Measurements from ENCODE around the gene KCNT1. TPM values are rescaled to one million over a fixed set of nuclear protein-coding genes. Genes with fewer than 3 reads are reported as not detected.

The KCNT1 gene
- polyA plus RNA-seq, 1 experiment: not detected

- peaks cover 22% of the 10 kb centered on the region for H3K27me3 ChIP-seq (ENCODE audit: control insufficient read depth, insufficient read depth, low read length)
- POLR2A ChIA-PET: no interaction called here
- H3K4me3 ChIP-seq (ENCODE audit: low read depth, low read length): no peak overlapping the region
- no peak overlapping the region for H3K27ac ChIP-seq (ENCODE audit: low read depth, low read length)
- no peaks in the 10 kb centered on the region for H3K9me3 ChIP-seq (ENCODE audit: control insufficient read depth, insufficient read depth, low read length)
- DNase-seq (ENCODE audit: low read depth, low spot score): no peak
- TF ChIP-seq, protein P1, sequence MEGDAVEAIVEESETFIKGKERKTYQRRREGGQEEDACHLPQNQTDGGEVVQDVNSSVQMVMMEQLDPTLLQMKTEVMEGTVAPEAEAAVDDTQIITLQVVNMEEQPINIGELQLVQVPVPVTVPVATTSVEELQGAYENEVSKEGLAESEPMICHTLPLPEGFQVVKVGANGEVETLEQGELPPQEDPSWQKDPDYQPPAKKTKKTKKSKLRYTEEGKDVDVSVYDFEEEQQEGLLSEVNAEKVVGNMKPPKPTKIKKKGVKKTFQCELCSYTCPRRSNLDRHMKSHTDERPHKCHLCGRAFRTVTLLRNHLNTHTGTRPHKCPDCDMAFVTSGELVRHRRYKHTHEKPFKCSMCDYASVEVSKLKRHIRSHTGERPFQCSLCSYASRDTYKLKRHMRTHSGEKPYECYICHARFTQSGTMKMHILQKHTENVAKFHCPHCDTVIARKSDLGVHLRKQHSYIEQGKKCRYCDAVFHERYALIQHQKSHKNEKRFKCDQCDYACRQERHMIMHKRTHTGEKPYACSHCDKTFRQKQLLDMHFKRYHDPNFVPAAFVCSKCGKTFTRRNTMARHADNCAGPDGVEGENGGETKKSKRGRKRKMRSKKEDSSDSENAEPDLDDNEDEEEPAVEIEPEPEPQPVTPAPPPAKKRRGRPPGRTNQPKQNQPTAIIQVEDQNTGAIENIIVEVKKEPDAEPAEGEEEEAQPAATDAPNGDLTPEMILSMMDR (IDR thresholded peaks at IDR 0.05; ENCODE audit: low read depth, low read length): no peak
- CTCF ChIA-PET: interaction anchor here (1.1 kb wide), 1 partner anchor 11 kb away, joined by 3 read pairs; no protein-coding TSS in a partner anchor
Measured at GRCh38 chr9:135787317-135787716, 85.3 kb downstream of the KCNT1 start.

DNA sequence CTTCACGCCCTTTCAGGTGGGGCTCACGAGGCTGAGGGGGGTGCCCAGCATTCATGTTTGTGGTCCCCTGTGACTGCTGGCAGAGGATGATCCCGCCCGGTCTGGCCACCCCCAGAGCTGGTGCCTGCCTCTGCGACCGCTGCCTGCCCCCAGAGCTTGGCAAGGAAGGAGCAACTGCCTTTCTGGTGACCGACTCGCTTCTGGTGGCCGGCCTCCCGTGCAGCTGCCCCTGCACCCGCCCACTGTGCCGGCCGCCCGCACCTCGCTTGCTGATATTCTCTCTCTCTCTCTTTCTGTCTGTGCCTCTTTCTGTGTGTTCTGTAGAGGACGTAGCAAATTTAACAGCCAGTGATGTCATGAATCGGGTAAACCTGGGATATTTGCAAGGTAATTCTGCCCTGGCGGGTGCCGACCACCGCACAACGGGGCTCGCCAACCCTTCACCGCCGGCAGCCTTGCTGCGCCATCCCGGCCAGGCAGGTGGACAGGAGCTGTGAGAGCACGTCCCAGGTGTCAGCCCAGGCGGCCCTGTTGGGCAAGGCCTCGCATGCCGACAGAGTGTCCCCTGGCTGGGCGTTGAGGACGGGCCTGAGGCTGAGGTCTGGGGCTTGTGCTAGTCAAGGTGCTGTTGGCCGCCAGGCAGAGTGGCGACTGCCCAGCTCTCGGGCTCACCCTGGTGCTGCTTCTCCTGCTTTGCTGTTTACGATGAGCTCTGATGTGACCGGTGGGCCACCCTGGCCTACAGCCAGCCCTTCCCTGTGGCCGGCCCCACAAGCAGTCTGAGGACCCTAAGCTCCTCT lies 86.0 kb downstream of the KCNT1 start:
- no peak for DNase-seq (ENCODE audit: low read depth, low spot score)
- Histone ChIP-seq H3K27me3 (ENCODE audit: control insufficient read depth, insufficient read depth, low read length) (peaks cover 17% of the 10 kb centered on the region), H3K9me3 (ENCODE audit: control insufficient read depth, insufficient read depth, low read length) (no peaks in the 10 kb centered on the region), H3K27ac (ENCODE audit: low read depth, low read length) (no peak overlapping the region), H3K4me3 (ENCODE audit: low read depth, low read length) (no peak overlapping the region)
- TF ChIP-seq, protein P1 (IDR thresholded peaks at IDR 0.05; ENCODE audit: low read depth, low read length): no peak
- ChIA-PET CTCF (no interaction called here), POLR2A (no interaction called here)

GRCh38 chr9:135788576-135789300 lies 86.8 kb downstream of the KCNT1 start:
- Histone ChIP-seq H3K4me3 (ENCODE audit: low read depth, low read length) (no peak overlapping the region), H3K27ac (ENCODE audit: low read depth, low read length) (no peak overlapping the region), H3K27me3 (ENCODE audit: control insufficient read depth, insufficient read depth, low read length) (peaks cover 10% of the 10 kb centered on the region), H3K9me3 (ENCODE audit: control insufficient read depth, insufficient read depth, low read length) (no peaks in the 10 kb centered on the region)
- ChIA-PET CTCF (no interaction called here), POLR2A (no interaction called here)
- no peak for DNase-seq (ENCODE audit: low read depth, low spot score)
- TF ChIP-seq, protein P1 (IDR thresholded peaks at IDR 0.05; ENCODE audit: low read depth, low read length): no peak

DNA sequence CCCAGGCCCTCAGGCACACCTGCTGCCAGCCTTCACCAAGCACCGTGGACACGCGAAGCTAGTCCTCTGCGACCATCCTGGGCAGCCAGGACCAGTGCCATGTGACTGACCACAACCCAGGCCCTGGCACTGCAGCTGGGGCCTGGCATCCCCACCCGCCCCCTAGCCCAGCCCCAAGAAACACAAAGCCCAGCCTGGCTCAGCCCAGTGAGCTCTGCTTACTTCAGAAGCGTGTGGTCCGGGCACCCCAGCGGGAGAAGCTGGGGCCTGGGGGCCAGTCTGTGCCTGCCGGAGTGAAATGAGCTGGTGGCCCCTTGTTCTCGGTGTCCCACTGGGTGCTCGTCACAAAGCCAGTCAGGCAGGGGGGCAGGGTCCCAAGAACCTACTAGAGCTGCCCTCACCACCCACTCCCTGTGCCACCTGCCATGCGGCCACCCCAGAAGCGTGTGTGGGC lies 87.9 kb downstream of the KCNT1 start:
- POLR2A ChIA-PET: no interaction called here
- CTCF ChIA-PET: no interaction called here
- TF ChIP-seq, protein P1 (IDR thresholded peaks at IDR 0.05; ENCODE audit: low read depth, low read length): no peak
- no peak overlapping the region for H3K27ac ChIP-seq (ENCODE audit: low read depth, low read length)
- DNase-seq (ENCODE audit: low read depth, low spot score): no peak
- H3K4me3 ChIP-seq (ENCODE audit: low read depth, low read length): no peak overlapping the region
- H3K9me3 ChIP-seq (ENCODE audit: control insufficient read depth, insufficient read depth, low read length): no peaks in the 10 kb centered on the region
- peaks cover 17% of the 10 kb centered on the region for H3K27me3 ChIP-seq (ENCODE audit: control insufficient read depth, insufficient read depth, low read length)

DNA sequence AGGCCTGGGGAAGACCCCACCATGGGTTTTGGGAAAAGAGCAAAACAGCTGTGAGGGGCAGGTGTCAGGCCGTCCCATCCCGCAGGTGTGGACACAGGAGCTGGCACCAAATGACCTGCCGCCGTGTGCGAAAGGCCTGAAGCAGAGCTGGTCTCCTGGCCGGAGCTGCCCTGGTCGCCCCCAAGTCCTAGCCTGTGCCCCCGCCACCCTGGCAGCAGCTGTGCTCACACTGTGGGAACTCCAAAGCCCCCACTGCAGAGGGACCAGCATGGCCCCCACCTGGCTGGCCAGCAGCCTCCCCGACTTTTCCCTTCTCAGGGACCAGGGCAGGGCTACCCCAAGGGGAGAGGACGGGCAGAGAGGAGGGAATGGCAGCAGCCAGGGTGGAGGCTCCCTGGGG lies 88.4 kb downstream of the KCNT1 start:
- no peaks in the 10 kb centered on the region for H3K9me3 ChIP-seq (ENCODE audit: control insufficient read depth, insufficient read depth, low read length)
- POLR2A ChIA-PET: no interaction called here
- TF ChIP-seq, protein P1 (IDR thresholded peaks at IDR 0.05; ENCODE audit: low read depth, low read length): no peak
- CTCF ChIA-PET: no interaction called here
- no peak for DNase-seq (ENCODE audit: low read depth, low spot score)
- peaks cover 17% of the 10 kb centered on the region for H3K27me3 ChIP-seq (ENCODE audit: control insufficient read depth, insufficient read depth, low read length)
- no peak overlapping the region for H3K4me3 ChIP-seq (ENCODE audit: low read depth, low read length)
- H3K27ac ChIP-seq (ENCODE audit: low read depth, low read length): no peak overlapping the region

Data from AG04450 (cell line).